HG03108 (cell line): Measurements from ENCODE around the gene MTRR.

Experiments
- ATAC-seq: cut with Tn5 transposase; IDR thresholded peaks from one replicate; pipeline ENCODE4 v1.9.1; 2021; ENCODE audit warnings: moderate library complexity; ENCODE audit not compliant: unreplicated experiment

Gene MTRR

DNA sequence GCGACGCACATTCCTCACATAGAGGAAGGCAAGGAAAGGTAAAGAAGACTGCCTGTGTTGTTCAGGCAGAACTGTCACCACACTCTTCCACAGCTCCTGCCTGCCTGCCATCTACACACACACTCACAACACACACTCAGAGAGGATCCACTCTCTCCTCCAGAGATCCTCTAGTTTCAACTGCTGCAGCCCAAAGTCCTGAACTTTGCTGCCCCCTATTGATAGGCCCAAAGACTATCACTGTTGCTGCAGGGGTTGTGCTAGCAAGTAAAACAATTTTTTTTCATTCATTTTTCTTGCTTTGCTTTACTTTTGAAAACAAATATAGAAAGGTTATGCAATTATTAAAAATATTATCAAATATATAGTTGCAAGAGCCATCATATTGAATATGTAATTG lies 12.1 kb upstream of the MTRR start:
- ATAC-seq: no peak

DNA sequence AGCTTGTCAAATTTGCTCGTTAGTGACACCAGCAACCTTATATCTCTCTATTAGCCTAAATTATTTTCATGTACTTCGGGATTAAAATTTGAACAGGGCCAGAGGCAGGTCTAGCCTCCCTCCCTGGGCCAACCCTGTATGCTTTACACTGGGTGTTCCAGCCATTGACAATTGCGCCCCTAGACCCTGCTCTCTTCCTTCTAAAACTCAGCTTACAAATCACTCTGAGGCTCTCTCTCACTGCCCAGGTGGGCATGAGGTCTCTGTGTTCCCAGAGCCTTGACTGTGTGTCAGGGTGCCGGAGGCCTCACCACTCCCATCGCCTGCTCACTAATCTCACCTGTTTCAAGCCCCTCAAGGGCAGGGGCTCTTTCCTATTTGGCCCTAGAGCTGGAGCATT lies 11.6 kb upstream of the MTRR start:
- no peak for ATAC-seq

DNA sequence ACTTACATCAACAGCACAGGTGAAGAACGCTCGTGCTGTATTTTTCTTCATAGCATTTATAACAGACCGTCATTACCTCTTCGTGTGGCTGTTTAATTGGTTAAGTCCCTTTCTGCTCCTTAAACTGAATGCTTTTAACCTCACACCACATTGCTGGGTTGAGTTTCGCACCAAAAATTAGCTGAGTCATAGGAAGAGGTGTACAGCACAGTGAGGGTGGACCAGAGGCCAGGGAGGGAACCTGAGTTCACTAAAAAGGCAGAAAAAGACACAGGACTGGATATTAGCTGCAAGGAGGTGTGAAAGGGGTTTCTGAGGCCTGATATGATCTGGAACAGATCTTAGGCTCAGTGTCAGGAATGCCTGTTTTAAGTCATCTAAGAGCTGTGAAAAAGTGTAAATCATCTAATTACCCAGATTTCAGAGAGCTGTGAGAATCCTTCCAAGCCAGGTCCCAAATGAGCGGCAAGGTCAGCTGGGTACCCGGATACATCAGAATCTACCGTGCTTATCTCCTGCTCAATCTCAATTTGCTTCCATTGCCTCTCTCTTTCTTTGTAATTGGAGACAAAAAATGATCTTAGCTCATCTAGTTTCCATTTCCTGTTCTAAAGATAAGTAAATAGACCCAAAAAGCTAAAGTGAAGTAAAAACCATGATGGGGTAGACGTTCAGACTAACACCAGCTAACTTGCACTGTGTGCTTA lies 10.9 kb upstream of the MTRR start:
- no peak for ATAC-seq

DNA sequence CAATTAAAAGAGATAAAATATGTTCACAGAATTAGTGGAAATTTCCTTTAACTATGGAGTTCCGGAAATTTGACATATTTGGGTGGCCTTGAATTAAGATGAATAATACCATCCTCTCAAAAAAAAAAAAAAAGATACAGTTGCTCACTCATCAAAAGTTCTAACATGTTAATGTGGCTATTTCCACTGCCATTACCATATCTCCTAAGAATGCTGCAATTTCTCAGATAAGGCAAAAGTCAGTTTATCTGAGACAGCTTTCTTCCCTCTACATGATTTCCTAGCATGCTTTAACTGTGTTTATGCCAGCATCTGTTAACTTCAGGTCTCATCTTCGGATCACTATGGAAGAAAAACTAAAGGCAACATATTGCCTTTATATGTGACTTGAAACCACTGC lies 2.8 kb upstream of the MTRR start:
- no peak for ATAC-seq

DNA sequence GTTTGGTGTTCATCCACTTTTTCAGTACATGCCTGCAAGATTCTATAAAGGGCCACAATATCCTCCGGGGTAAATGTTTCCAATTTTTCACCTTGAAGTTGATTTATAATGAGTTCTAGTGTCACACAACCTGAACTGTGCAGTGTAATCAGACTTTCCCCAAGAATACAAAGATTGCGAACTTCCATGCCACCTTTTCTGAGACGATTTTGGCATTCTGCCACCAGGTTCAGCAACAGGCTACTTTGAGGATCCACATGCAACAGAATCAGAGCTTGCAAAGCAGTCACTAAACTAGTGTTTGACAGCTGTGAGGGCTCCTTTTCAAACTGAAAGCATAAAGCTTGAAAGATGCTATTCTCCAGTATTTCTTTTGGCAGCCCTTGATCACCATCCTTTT lies 1.7 kb upstream of the MTRR start:
- no peak for ATAC-seq

DNA sequence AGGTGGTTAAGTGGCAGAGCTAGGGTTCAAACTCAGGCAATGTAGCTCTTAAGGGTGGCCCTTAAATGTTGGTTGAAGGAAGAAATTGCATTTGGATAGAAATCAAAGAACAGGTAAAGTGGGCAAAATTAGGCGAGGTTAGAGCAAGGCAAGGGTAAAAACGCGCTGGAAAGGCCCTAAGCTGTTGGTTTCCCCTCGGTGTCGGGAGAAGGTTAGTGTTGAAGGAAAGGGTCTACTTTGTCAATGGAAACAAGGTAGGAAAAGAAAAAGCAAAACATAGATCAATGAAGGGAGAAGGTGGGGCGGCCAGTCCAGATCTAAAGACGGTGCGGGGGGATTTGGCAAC lies 548 bp upstream of the MTRR start:
- no peak for ATAC-seq

DNA sequence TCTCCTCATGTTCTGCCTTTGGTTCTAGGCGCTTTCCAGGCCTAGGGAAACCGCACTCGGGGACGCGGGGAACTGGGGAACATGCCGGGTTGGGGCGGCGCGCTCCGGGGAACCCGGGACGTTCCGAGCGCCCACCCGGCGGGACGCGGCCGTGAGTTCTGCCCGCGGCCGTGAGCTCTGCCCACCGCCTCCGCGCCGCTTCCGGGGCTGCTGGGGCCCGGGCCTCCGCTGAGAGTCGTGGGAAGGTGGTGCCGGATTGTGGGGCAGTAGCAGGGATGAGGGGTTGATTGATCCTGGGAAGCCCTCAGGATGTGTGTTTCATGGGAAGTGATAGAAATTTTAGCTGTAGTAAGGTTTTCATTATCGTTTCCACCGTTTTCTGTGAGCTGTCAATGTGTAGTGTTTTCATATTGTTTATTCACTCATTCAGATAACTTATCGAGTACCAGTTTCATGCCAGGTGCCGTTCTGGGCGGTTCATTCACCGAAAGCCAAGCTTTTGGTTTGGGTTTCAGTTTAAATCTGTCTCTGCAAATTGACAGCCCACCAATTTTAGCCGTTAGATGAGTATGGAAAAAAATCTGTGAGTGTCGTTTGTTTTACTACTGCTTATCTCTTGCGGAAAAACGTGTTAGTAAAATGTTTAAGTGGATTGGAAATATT lies 657 bp downstream of the MTRR start:
- ATAC-seq: peak; percentile 16

DNA sequence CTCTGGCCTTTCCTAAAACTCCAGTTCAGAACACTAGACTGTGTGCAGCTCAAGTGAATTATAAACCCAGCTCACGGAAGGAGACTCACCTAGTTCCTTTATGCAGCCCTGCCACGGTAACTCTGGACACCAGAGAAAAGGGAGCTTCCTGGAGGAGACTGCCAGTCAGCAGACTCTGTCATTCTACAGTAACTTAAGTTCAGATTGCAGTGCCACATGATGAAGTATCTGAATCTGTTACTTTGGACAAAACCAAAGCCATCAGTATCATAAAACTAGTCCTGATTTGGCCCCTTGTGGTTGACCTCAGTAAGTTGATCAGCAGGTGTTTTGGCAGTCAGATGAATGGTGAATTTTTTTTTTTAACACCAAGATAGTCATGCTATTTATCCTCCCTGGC lies 2.7 kb downstream of the MTRR start:
- peak; percentile 18 for ATAC-seq

DNA sequence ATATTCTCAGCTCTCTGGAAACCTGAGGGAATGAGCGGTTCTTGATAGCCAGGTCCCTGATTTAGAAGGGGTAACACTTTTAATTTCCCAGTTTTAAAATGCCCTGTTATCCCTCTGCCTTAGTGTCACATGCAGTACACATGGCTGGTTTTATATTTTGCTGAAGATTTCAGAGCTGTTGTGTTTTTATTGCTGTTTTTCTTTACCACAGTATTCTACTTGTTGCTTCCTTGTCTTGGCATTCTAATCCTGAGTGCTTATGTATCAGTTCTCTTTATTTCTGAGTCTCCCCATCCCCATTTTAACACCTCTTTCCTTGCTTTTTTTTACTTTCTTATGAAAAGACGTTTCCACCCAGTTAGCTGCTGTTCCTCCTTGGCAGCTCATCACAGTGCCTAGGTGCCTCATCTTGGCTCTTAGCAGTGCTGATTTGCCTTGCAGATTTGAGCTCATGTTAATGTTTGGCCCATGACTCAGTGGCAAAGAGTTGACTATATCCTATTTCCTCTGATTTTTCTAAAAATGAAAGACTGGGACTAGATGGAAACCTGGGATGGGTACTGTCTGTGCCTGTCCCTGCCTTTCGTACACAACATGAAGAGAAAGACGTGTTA lies 3.7 kb downstream of the MTRR start:
- ATAC-seq: no peak

DNA sequence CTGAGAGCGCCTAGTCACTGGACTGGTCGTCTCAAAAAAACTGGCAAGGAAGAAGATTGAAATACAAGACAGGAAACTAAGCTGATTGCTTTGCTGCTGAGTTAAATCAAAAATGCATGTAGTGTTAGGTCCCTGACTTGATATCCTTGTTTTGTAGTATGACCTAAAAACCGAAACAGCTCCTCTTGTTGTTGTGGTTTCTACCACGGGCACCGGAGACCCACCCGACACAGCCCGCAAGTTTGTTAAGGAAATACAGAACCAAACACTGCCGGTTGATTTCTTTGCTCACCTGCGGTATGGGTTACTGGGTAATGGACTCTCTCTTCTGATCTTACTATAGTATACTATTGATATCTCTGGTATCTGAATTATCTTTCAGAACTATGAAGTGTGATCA lies 4.3 kb downstream of the MTRR start:
- ATAC-seq: no peak

DNA sequence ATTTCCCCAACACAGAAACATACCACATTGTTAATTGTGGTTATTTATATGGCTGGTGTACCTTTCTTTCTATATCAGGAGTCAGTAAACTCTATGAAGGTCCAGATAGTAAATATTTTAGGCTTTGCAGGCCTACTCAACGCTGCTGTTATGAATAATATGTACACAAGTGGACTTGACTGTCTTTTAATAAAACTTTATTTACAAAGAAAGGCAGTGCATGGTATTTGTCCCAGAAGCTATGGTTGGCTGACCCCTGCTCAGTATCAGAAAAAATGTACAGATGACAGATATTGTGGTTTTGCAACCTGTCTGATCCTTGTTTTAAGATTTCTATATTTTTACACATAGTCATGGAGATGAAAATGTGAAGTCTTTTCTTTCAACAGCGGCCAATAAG lies 5.7 kb downstream of the MTRR start:
- no peak for ATAC-seq

DNA sequence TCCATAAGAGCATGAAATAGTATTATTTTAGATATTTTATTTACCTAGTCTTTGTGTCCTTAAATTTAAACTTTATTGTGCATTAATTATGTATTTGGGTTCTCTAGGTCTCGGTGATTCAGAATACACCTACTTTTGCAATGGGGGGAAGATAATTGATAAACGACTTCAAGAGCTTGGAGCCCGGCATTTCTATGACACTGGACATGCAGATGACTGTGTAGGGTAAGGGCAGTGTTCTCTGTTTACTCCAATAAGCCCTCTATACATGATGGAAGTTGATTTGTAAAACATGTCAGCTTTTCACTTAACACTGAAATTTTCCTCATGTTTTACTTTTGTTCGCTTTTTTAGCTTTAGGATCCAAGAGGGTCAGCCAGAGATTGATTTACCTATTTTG lies 6.2 kb downstream of the MTRR start:
- ATAC-seq: no peak

DNA sequence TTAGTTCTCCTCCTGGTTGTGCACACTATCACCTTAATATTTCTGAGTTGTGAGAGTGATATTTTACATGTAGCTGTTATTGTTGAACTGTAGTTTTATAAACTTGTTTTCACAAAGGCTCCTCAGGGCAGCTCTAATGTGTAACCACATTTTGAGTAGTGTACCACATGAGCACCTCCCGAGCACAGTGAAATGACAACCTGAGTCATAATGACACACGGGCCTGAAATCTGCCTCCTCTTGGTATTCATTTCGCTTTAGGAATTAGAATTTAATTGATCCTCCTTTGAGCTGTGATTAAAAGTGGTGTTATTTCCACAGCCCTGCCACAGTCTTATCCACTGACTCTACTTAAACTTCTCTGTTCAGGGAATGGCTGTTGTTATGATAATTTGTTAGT lies 7.9 kb downstream of the MTRR start:
- ATAC-seq: peak; percentile 44

DNA sequence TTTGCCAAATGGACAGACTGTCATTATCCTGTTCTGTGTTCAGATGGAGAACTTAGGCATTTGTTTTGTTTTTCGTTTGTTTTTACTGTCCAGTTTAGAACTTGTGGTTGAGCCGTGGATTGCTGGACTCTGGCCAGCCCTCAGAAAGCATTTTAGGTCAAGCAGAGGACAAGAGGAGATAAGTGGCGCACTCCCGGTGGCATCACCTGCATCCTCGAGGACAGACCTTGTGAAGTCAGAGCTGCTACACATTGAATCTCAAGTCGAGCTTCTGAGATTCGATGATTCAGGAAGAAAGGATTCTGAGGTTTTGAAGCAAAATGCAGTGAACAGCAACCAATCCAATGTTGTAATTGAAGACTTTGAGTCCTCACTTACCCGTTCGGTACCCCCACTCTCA lies 8.9 kb downstream of the MTRR start:
- no peak for ATAC-seq

DNA sequence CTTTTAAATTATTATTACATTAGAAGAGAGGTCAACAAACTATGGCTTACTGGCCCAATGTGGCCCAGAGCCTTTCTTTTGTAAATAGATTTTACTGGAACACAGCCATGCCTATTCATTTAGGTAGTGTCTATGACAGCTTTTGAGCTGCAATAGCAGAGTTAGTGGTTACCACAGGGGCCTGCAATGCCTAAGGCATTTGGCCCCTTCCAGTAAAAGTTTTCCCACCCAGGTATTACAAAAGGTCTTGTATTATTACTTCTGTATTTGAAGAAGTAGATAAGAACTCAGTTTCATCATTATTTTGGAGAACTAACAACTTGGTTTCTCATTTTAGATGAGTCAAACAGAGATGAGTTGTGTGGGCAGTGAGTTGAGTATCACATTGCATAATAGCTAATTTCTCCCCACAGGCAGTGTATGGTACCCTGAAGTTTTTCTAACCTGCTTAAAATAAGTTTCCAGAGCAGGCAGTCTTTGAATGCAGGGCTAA lies 9.5 kb downstream of the MTRR start:
- peak; percentile 94 for ATAC-seq

DNA sequence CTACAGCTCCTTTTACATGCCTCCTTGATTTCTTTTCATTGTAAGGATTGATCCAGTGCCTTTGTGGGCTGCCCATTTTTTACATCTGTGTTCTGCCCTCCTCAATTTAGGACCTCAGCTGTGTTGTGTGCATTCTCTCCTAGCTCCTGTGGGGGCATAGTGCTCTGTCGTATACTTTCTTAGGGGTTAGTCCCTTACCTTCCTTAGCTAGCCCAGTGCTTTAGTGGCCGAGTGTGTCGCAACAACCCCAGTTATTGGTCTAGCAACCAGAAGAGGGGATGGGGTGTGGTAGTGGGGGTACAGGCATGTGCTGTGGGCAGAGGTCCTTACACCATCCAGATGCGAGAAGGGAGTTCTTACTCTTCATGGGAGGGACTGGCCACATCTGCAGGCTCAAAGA lies 12.1 kb downstream of the MTRR start:
- no peak for ATAC-seq

DNA sequence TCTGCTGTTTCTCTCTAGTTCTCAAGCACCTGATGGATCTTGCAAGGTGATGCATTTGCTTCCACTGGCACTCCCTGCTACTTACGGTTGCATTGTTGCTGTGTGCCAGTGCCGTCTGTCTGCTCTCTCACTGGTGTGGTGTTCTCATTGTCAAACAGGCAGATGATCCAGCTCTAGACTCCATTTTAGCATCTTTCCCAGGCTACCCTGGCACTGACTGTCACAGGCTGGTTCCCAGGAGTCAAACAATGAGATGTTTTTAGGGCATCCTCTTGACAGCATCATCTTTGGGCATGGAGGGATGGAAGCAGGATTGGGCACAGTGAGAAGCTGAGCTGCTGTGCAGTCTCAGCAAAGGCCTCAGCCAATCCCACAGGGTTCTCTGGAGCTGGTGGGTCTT lies 12.9 kb downstream of the MTRR start:
- ATAC-seq: no peak

DNA sequence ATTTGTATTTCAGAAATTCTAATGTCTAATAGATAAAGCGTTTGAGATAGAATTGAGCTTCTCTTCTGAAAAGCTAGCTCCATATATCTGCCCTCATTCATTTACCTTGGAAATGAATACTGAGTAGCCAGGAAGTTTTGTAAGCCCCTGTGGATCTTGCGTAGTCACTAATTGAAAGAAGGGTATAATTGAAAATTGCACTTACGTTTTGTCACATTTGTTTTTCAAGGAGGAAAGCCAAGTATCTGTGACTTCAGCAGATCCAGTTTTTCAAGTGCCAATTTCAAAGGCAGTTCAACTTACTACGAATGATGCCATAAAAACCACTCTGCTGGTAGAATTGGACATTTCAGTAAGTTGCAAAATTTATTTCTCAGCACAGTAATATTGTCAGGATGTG lies 14.0 kb downstream of the MTRR start:
- no peak for ATAC-seq

DNA sequence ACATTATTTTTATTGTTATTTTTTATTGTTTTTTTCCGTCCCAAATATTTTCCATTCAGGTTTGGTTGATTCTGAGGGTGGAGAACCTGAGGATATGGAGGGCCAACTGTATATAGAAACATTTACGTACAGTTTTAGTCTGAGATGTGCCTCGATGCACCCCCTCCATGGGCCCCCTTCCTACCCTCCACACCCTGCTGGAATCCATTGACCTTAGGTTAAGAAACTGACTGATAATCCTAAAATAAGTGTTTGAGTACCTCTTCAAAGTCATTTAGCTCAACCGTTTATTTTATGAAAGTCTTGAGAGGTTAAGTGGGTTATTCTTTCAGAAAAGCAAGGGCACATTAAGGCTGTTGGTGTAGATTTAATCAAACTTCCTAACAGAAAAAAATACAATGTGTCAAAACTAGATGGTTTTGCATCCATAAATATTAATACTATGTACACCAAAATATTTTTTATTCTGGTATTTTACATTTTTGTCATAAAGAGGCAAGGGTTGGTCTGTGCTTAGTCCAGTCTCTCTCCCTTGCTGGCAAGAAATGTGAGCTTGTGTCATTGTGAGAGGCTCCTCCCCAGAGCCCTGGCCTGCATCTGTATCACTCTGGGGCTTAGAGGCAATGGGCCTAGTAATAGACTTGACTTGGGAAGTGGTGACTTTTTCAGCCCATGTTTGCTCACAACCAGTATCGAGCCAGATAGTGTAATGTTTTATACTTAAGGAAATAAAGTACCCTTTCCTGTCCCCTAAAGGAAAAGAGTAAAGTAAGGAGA lies 15.7 kb downstream of the MTRR start:
- no peak for ATAC-seq

DNA sequence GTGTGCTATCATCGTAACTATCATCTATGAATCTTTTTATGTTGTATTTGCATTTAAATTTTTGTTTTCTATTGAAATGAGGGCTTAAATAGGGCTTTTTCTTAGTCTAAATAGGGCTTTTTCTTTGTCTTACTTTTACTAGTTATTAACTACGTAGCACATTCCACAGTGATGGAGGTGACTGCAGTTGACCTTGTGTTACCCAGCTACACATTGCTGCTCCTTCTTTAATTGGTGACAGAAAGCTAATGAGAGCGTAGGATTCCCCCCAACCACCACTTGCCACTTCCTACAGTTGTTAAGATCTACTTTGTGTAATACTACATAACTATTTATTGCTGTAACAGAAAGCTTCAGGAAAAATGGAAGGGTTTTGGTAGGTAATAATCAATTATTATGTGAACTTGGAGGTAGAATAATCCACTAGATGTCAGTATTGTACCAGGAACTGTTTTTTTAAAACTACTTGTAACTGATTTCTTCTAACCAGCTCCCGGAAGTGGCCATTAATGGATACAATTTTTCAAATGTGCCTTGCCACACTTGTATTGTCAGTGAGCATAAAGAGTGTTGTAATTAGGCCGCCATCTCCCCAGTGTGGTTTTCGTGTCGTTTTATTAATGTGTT lies 18.0 kb downstream of the MTRR start:
- ATAC-seq: no peak

DNA sequence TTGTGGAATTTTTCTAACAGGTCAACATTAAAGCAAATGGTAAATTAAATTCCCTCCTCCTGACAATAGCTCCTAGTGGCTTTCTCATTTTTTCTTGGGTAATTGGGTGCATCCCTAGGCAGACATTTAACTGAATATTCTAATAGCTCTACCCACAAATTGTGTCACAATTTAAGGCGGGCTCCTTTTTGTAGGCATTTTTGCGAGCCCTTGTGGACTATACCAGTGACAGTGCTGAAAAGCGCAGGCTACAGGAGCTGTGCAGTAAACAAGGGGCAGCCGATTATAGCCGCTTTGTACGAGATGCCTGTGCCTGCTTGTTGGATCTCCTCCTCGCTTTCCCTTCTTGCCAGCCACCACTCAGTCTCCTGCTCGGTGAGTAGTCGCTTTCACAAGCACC lies 20.0 kb downstream of the MTRR start:
- no peak for ATAC-seq
